Measurements from ENCODE around the gene ZNF574. TPM values are rescaled to one million over a fixed set of nuclear protein-coding genes. Genes with fewer than 3 reads are reported as not detected.

Gene ZNF574
- total and polyA plus RNA-seq, 2 donors (not counting 3 experiments of a cell fraction or from before 2014, with no cell fraction given), result 13.6 to 15.3 TPM

DNA sequence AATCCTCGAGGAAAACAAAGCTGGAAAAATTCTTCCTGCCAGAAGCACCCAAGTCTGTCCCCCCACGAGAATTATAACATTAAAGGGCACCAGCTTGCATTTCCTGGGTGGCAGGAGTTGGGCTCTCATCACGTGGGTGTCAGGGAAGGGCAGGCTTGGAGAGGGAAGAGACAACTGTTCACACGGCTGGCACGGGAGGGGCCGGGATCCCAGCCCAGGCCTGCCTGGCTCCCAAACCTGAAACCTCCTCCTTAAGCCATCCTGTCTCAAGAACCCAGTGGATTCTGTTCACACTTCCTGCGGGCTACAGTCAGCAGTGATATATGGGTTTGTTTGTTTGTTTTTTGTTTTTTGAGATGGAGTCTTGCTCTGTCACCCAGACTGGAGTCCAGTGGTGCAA is 18.1 kb upstream of the ZNF574 start:
- POLR2A ChIA-PET, result no interaction called here

More for the DNA sequence above, 18.1 kb upstream of the ZNF574 start:
- Histone ChIP-seq H3K27me3 (ENCODE audit: control insufficient read depth in 2 of 2, insufficient read depth in 2 of 2, low read length in 2 of 2) (no peaks in the 10 kb centered on the region), H3K4me3 (replicated peaks in 1 of 3; ENCODE audit: insufficient read depth in 1 of 3, low read depth in 1 of 3, low read length in 3 of 3) (no peak overlapping the region), H2AFZ (ENCODE audit: low read depth, low read length) (no peak overlapping the region), H4K20me1 (replicated peaks; ENCODE audit: control insufficient read depth, extremely low read depth, insufficient read depth, low read length) (no peaks in the 10 kb centered on the region), H3K9me3 (replicated peaks; ENCODE audit: control insufficient read depth, insufficient read depth, low read length) (no peaks in the 10 kb centered on the region), H3K4me1 (ENCODE audit: control insufficient read depth, extremely low read depth, insufficient read depth, low read length) (no peaks in the 10 kb centered on the region), H3K79me2 (ENCODE audit: control insufficient read depth, insufficient read depth, low read length) (no peaks in the 10 kb centered on the region), H3K9me1 (replicated peaks; ENCODE audit: control insufficient read depth, extremely low read depth, insufficient read depth, low read length) (no peaks in the 10 kb centered on the region), H3K9ac (replicated peaks; ENCODE audit: extremely low read depth, insufficient read depth, low read length) (no peak overlapping the region), H3K36me3 (ENCODE audit: control insufficient read depth in 2 of 2, extremely low read depth in 1 of 2, insufficient read depth in 2 of 2, low read length in 2 of 2) (no peaks in the 10 kb centered on the region), H3K4me2 (ENCODE audit: insufficient read depth, low read length) (no peak overlapping the region), H3K27ac (ENCODE audit: insufficient read depth, low read depth, low read length) (no peak overlapping the region)
- CTCF ChIA-PET, result interaction anchor here (0.7 kb wide), 1 partner anchor 29 kb away, joined by 3 read pairs; no protein-coding TSS in a partner anchor
- TF ChIP-seq, protein P1, sequence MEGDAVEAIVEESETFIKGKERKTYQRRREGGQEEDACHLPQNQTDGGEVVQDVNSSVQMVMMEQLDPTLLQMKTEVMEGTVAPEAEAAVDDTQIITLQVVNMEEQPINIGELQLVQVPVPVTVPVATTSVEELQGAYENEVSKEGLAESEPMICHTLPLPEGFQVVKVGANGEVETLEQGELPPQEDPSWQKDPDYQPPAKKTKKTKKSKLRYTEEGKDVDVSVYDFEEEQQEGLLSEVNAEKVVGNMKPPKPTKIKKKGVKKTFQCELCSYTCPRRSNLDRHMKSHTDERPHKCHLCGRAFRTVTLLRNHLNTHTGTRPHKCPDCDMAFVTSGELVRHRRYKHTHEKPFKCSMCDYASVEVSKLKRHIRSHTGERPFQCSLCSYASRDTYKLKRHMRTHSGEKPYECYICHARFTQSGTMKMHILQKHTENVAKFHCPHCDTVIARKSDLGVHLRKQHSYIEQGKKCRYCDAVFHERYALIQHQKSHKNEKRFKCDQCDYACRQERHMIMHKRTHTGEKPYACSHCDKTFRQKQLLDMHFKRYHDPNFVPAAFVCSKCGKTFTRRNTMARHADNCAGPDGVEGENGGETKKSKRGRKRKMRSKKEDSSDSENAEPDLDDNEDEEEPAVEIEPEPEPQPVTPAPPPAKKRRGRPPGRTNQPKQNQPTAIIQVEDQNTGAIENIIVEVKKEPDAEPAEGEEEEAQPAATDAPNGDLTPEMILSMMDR (IDR thresholded peaks at IDR 0.05; ENCODE audit: extremely low read depth in 1 of 2, insufficient read depth in 1 of 2, low read depth in 1 of 2, low read length in 2 of 2), result no peak
- no peak for TF ChIP-seq MYC (IDR thresholded peaks at IDR 0.05; ENCODE audit: low read depth, low read length)
- TF ChIP-seq JUN (IDR thresholded peaks at IDR 0.05; ENCODE audit: borderline replicate concordance, insufficient read depth, insufficient read length, low read depth), result no peak
- TF ChIP-seq POLR2AphosphoS5 (IDR thresholded peaks at IDR 0.05; ENCODE audit: insufficient read depth, low read depth, low read length), result no peak
- TF ChIP-seq POLR2A (IDR thresholded peaks at IDR 0.05; ENCODE audit: low read depth, low read length), result no peak
- TF ChIP-seq EZH2 (IDR thresholded peaks at IDR 0.05; ENCODE audit: borderline replicate concordance, low read depth, low read length, severe bottlenecking), result no peak
- TF ChIP-seq, protein P2, sequence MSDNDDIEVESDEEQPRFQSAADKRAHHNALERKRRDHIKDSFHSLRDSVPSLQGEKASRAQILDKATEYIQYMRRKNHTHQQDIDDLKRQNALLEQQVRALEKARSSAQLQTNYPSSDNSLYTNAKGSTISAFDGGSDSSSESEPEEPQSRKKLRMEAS (IDR thresholded peaks at IDR 0.05; ENCODE audit: insufficient read depth, insufficient read length), result no peak
- TF ChIP-seq GATA2 (IDR thresholded peaks at IDR 0.05; ENCODE audit: insufficient read depth, insufficient read length, low read depth, low read length), result no peak
- TF ChIP-seq FOS (IDR thresholded peaks at IDR 0.05; ENCODE audit: borderline replicate concordance, insufficient read depth, low read length), result no peak
- intact Hi-C loops (cut with micrococcal nuclease), result no loop called here
- no TSS peak for BruUV-seq (replicated peaks)
- FAIRE-seq, result no peak
- dilution Hi-C loops (cut with MboI; ENCODE audit: extremely low pct_ligation_motif_present, low sequenced_read_pairs), result no loop called here
- no peak for DNase-seq (ENCODE audit: low read depth, low spot score)

All from endothelial cell of umbilical vein (primary cell).